Kasumi-1 (cell line): ENCODE data around the gene NELFB.

ENCODE experiments used
- DNase-seq, 2 experiments: peaks; one replicate each; lab custom pipeline; 2025; lab: John Stamatoyannopoulos, UW

NELFB gene

GRCh38 chr9:137281345-137282116 lies 26.4 kb downstream of the NELFB start:
- no peak for DNase-seq

GRCh38 chr9:137286975-137287383 lies 31.9 kb downstream of the NELFB start:
- peak; percentile 58 to 64 for DNase-seq

- no peak for DNase-seq
Measured at GRCh38 chr9:137293094-137293481, 38.0 kb downstream of the NELFB start.

- no peak for DNase-seq
Measured at GRCh38 chr9:137293482-137294090, 38.5 kb downstream of the NELFB start.

GRCh38 chr9:137294091-137294680 lies 39.1 kb downstream of the NELFB start:
- DNase-seq = peak; percentile 83 to 87

- DNase-seq = peak; percentile 55 to 57
Measured at GRCh38 chr9:137294681-137295237, 39.6 kb downstream of the NELFB start.

GRCh38 chr9:137295238-137295811 lies 40.2 kb downstream of the NELFB start:
- peak; percentile 19 to 58 for DNase-seq

GRCh38 chr9:137295849-137296669 lies 40.9 kb downstream of the NELFB start:
- DNase-seq = no peak

GRCh38 chr9:137296670-137297664 lies 41.8 kb downstream of the NELFB start:
- DNase-seq = no peak

GRCh38 chr9:137297966-137298365 lies 42.8 kb downstream of the NELFB start:
- no peak for DNase-seq

GRCh38 chr9:137298401-137299202 lies 43.5 kb downstream of the NELFB start:
- no peak for DNase-seq

GRCh38 chr9:137299203-137299565 lies 44.1 kb downstream of the NELFB start:
- no peak for DNase-seq

GRCh38 chr9:137299938-137300337 lies 44.8 kb downstream of the NELFB start:
- DNase-seq = no peak

GRCh38 chr9:137300567-137301080 lies 45.5 kb downstream of the NELFB start:
- peak; percentile 19 to 36 for DNase-seq

GRCh38 chr9:137301081-137301947 lies 46.2 kb downstream of the NELFB start:
- DNase-seq = peak; percentile 23 to 38

GRCh38 chr9:137302118-137302448 lies 47.0 kb downstream of the NELFB start, which contains the start of gene NRARP:
NRARP (minus strand) TSS chr9:137302271; CDS start chr9:137301928, 343 bp downstream.
- peak; percentile 74 to 78 for DNase-seq

GRCh38 chr9:137302449-137303150 lies 47.5 kb downstream of the NELFB start:
- peak in 1 of 2 experiments; percentile 7 for DNase-seq
